Measurements from ENCODE around the gene TMEM126A. TPM values are rescaled to one million over a fixed set of nuclear protein-coding genes. Genes with fewer than 3 reads are reported as not detected.
"Not testable (repeated sequence)": the region's sequence is repeated elsewhere in the genome, so short reads cannot be mapped to it uniquely, and the experiment has no call there.

Gene TMEM126A
- polyA plus RNA-seq, 1 donor from 2014 or later = 115 TPM

DNA sequence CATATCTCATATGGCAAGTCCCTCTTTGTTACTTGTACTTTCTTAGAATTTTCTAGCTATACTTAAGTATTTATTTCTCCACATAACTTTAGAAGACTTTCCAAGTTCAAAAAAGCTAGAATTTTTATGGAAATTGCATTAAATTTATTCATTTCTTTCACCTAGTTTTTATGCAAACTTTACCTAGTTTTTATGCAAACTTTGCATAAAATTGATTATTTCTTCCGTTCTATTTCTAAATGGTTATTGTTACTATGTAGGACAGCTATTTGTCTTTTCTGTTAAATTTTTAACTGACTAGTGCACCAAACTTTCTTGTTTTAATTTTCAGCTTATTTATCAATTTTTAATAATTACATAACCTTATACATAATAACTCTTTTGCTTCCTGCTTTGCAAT, 20.4 kb downstream of the TMEM126A start:
- Histone ChIP-seq H3K9me3 (ENCODE audit: low read length) (no peaks in the 10 kb centered on the region), H3K36me3 (ENCODE audit: insufficient read depth, low read length) (no peaks in the 10 kb centered on the region), H3K9me2 (ENCODE audit: insufficient read depth, low read length) (no peaks in the 10 kb centered on the region), H3K4me3 (ENCODE audit: low read length) (no peak overlapping the region), H3K79me2 (replicated peaks; ENCODE audit: insufficient read depth, low read length) (peaks cover 7% of the 10 kb centered on the region), H3K4me2 (ENCODE audit: low read length) (no peak overlapping the region), H4K20me1 (ENCODE audit: insufficient read depth) (peaks cover 4% of the 10 kb centered on the region), H3F3A (ENCODE audit: insufficient read depth, low read length, poor library complexity, severe bottlenecking) (no peaks in the 10 kb centered on the region), H3K27me3 (ENCODE audit: insufficient read depth, low read depth, low read length) (no peaks in the 10 kb centered on the region), H3K27ac (ENCODE audit: low read length) (no peak overlapping the region), H3K9ac (ENCODE audit: low read length) (no peak overlapping the region), H2AFZ (ENCODE audit: low read depth, low read length) (no peak overlapping the region)
- TF ChIP-seq MXI1 (conservative IDR thresholded peaks at IDR 0.05; ENCODE audit: poor library complexity, severe bottlenecking) = no peak

- H3K4me3 ChIP-seq (ENCODE audit: low read length); H2AFZ ChIP-seq (ENCODE audit: low read depth, low read length); H4K20me1 ChIP-seq (ENCODE audit: insufficient read depth); H3K4me2 ChIP-seq (ENCODE audit: low read length); H3F3A ChIP-seq (ENCODE audit: insufficient read depth, low read length, poor library complexity, severe bottlenecking); H3K79me2 ChIP-seq (replicated peaks; ENCODE audit: insufficient read depth, low read length); H3K27me3 ChIP-seq (ENCODE audit: insufficient read depth, low read depth, low read length); H3K9ac ChIP-seq (ENCODE audit: low read length); H3K36me3 ChIP-seq (ENCODE audit: insufficient read depth, low read length); H3K9me2 ChIP-seq (ENCODE audit: insufficient read depth, low read length); H3K9me3 ChIP-seq (ENCODE audit: low read length); H3K27ac ChIP-seq (ENCODE audit: low read length): not testable (repeated sequence)
Observed at GRCh38 chr11:85670949-85671663, 23.3 kb downstream of the TMEM126A start.

DNA sequence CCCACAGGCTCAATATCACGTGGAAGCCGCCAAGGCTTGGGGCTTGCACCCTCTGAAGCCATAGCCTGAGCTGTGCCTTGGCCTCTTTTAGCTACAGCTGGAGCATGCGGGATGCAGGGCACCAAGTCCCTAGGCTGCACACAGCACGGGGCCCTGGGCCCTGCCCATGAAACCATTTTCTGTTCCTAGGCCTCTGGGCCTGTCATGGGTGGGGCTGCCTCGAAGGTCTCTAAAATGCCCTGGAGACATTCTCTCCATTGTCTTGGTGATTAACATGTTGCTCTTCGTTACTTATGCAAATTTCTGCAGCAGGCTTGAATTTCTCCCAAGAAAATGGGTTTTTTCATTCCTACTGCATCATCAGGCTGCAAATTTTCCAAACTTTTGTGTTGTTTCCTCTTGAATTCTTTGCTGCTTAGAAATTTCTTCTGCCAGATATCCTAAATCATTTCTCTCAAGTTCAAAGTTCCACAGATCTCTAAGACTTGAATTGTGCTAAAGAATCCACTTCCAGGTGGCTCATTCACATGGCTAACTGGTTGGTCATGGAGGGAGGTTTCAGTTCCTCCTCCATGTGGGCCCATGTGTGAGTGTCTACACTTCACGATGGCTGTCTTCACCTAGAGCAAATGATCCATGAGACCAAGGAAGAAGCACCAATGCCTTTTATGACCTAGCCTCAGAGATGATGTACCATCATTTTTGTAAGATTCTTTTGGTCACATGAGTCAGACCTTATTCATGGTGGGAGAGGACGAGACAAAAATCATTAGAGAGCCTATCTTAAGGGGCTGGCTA, 24.5 kb downstream of the TMEM126A start:
- H3K27me3 ChIP-seq (ENCODE audit: insufficient read depth, low read depth, low read length) = no peaks in the 10 kb centered on the region
- no peak overlapping the region for H2AFZ ChIP-seq (ENCODE audit: low read depth, low read length)
- no peak overlapping the region for H3K4me3 ChIP-seq (ENCODE audit: low read length)
- no peaks in the 10 kb centered on the region for H3K9me2 ChIP-seq (ENCODE audit: insufficient read depth, low read length)
- H3K9ac ChIP-seq (ENCODE audit: low read length) = no peak overlapping the region
- no peak overlapping the region for H3K4me2 ChIP-seq (ENCODE audit: low read length)
- no peaks in the 10 kb centered on the region for H3K9me3 ChIP-seq (ENCODE audit: low read length)
- no peaks in the 10 kb centered on the region for H4K20me1 ChIP-seq (ENCODE audit: insufficient read depth)
- no peak overlapping the region for H3K27ac ChIP-seq (ENCODE audit: low read length)
- TF ChIP-seq CTCF (IDR thresholded peaks at IDR 0.05; ENCODE audit: poor library complexity, severe bottlenecking) (no peak), REST (IDR thresholded peaks at IDR 0.05; ENCODE audit: borderline replicate concordance) (no peak), MXI1 (conservative IDR thresholded peaks at IDR 0.05; ENCODE audit: poor library complexity, severe bottlenecking) (no peak), SMC3 (conservative IDR thresholded peaks at IDR 0.05; ENCODE audit: poor library complexity) (no peak), POLR2AphosphoS5 (IDR thresholded peaks at IDR 0.05) (no peak), TAF1 (IDR thresholded peaks at IDR 0.05; ENCODE audit: low read depth) (no peak), EP300 (conservative IDR thresholded peaks at IDR 0.05; ENCODE audit: poor library complexity, severe bottlenecking) (no peak), EZH2 (IDR thresholded peaks at IDR 0.05; ENCODE audit: borderline replicate concordance, insufficient read depth, low read length, poor library complexity, severe bottlenecking) (no peak), RAD21 (conservative IDR thresholded peaks at IDR 0.05) (no peak)
- no peaks in the 10 kb centered on the region for H3K36me3 ChIP-seq (ENCODE audit: insufficient read depth, low read length)
- H3K79me2 ChIP-seq (replicated peaks; ENCODE audit: insufficient read depth, low read length) = no peaks in the 10 kb centered on the region
- no peaks in the 10 kb centered on the region for H3F3A ChIP-seq (ENCODE audit: insufficient read depth, low read length, poor library complexity, severe bottlenecking)

Data from neural cell (in vitro differentiated cells).